Endothelial cell (in vitro differentiated cells): ENCODE results near the gene PPP1R10. TPM values are rescaled to one million over a fixed set of nuclear protein-coding genes. Genes with fewer than 3 reads are reported as not detected.

Source experiments
- DNase-seq: peaks from one replicate; pipeline ENCODE4 v3.0.0; 2021; ENCODE audit warnings: low spot score
- H3K27ac Mint-ChIP-seq: one replicate; pipeline ENCODE4 v1.8.0; 2021; ENCODE audit warnings: mixed read lengths, inconsistent platforms; ENCODE audit not compliant: unreplicated experiment
- H3K27me3 Mint-ChIP-seq: one replicate; pipeline ENCODE4 v1.8.0; 2021; ENCODE audit warnings: mild to moderate bottlenecking, moderate library complexity, mixed read lengths, inconsistent platforms; ENCODE audit not compliant: unreplicated experiment
- H3K36me3 Mint-ChIP-seq: one replicate; pipeline ENCODE4 v1.8.0; 2021; ENCODE audit warnings: mild to moderate bottlenecking, low read depth, mixed read lengths, inconsistent platforms; ENCODE audit not compliant: unreplicated experiment
- H3K4me1 Mint-ChIP-seq: one replicate; pipeline ENCODE4 v1.8.0; 2021; ENCODE audit warnings: mild to moderate bottlenecking, mixed read lengths, inconsistent platforms; ENCODE audit not compliant: unreplicated experiment
- H3K4me3 Mint-ChIP-seq: one replicate; pipeline ENCODE4 v1.8.0; 2021; ENCODE audit warnings: mild to moderate bottlenecking, mixed read lengths, inconsistent platforms; ENCODE audit not compliant: unreplicated experiment
- H3K9me3 Mint-ChIP-seq: one replicate; pipeline ENCODE4 v1.8.0; 2021; ENCODE audit warnings: mixed read lengths, inconsistent platforms; ENCODE audit not compliant: unreplicated experiment
- total RNA-seq: library from RNA; stranded (reverse); fragmentation: NEBNext Ultra II Directional; extraction: Animal tissue kit (Norgen Biotek cat#: 25700); gene quantifications from one replicate; pipeline ENCODE4 v1.2.1, GENCODE V29; 2021; ENCODE audit not compliant: unreplicated experiment
- TF ChIP-seq, protein P1 (sequence below): fragments of 200-600 bp; sonication (generic); IDR thresholded peaks from one replicate; pipeline ENCODE4 v1.5.0; 2021; ENCODE audit warnings: antibody characterized with exemption; ENCODE audit not compliant: unreplicated experiment

Gene PPP1R10
- total RNA-seq, 1 donor from 2014 or later = 75.8 TPM

GRCh38 chr6:30647242-30648116 is 30.4 kb upstream of the PPP1R10 start:
- TF ChIP-seq, protein P1, sequence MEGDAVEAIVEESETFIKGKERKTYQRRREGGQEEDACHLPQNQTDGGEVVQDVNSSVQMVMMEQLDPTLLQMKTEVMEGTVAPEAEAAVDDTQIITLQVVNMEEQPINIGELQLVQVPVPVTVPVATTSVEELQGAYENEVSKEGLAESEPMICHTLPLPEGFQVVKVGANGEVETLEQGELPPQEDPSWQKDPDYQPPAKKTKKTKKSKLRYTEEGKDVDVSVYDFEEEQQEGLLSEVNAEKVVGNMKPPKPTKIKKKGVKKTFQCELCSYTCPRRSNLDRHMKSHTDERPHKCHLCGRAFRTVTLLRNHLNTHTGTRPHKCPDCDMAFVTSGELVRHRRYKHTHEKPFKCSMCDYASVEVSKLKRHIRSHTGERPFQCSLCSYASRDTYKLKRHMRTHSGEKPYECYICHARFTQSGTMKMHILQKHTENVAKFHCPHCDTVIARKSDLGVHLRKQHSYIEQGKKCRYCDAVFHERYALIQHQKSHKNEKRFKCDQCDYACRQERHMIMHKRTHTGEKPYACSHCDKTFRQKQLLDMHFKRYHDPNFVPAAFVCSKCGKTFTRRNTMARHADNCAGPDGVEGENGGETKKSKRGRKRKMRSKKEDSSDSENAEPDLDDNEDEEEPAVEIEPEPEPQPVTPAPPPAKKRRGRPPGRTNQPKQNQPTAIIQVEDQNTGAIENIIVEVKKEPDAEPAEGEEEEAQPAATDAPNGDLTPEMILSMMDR = no peak
- peak overlapping the region; percentile 74 for H3K27ac Mint-ChIP-seq
- peaks cover 38% of the 10 kb centered on the region for H3K36me3 Mint-ChIP-seq
- peaks cover 44% of the 10 kb centered on the region for H3K4me1 Mint-ChIP-seq
- H3K27me3 Mint-ChIP-seq = peaks cover 7% of the 10 kb centered on the region
- DNase-seq = peak; percentile 73
- no peaks in the 10 kb centered on the region for H3K9me3 Mint-ChIP-seq
- peak overlapping the region; percentile 93 for H3K4me3 Mint-ChIP-seq

- peak; percentile 87 for DNase-seq
- H3K4me3 Mint-ChIP-seq = peak within 1 kb of the TSS; percentile 93
- no peaks in the 10 kb centered on the region for H3K9me3 Mint-ChIP-seq
- peak within 1 kb of the TSS; percentile 92 for H3K27ac Mint-ChIP-seq
- peaks cover 31% of the 10 kb centered on the region for H3K36me3 Mint-ChIP-seq
- peaks cover 48% of the 10 kb centered on the region for H3K4me1 Mint-ChIP-seq
- peaks cover 7% of the 10 kb centered on the region for H3K27me3 Mint-ChIP-seq
- TF ChIP-seq, protein P1 = no peak
Measured at GRCh38 chr6:30646450-30647241, 29.6 kb upstream of the PPP1R10 start, which contains the start of gene C6orf136. TSS of gene C6orf136 (plus strand) at chr6:30647133. CDS start at chr6:30647232, 99 bp downstream.

- no peak for DNase-seq
- H3K27ac Mint-ChIP-seq = peak overlapping the region; percentile 92
- peaks cover 7% of the 10 kb centered on the region for H3K27me3 Mint-ChIP-seq
- H3K4me3 Mint-ChIP-seq = peak overlapping the region; percentile 91
- H3K4me1 Mint-ChIP-seq = peaks cover 53% of the 10 kb centered on the region
- H3K36me3 Mint-ChIP-seq = peaks cover 31% of the 10 kb centered on the region
- no peaks in the 10 kb centered on the region for H3K9me3 Mint-ChIP-seq
- TF ChIP-seq, protein P1 = no peak
Measured at GRCh38 chr6:30645989-30646388, 28.9 kb upstream of the PPP1R10 start.

- DNase-seq = no peak
- Mint-ChIP-seq H3K4me1 (peaks cover 62% of the 10 kb centered on the region), H3K4me3 (peak overlapping the region; percentile 91), H3K27me3 (peaks cover 7% of the 10 kb centered on the region), H3K9me3 (no peaks in the 10 kb centered on the region), H3K27ac (peak overlapping the region; percentile 92), H3K36me3 (peaks cover 35% of the 10 kb centered on the region)
- TF ChIP-seq, protein P1 = no peak
Measured at GRCh38 chr6:30644769-30645168, 27.7 kb upstream of the PPP1R10 start.
